Mesenteric fat pad (tissue), 1 donor: ENCODE data around the gene SMPDL3A. TPM values are rescaled to one million over a fixed set of nuclear protein-coding genes. Genes with fewer than 3 reads are reported as not detected.

Source experiments
- DNase-seq: peaks from one replicate; pipeline ENCODE4 v3.0.0-alpha.2; 2020; ENCODE audit warnings: low spot score
- total RNA-seq: library from RNA; stranded (reverse); fragmentation: NEBNext Ultra II Directional; extraction: Animal tissue kit (Norgen Biotek cat#: 25700); gene quantifications from one replicate; pipeline ENCODE4 v1.2.1, GENCODE V29; 2021
- donor health status: DM: yes; HTN: yes; CAD: no.

Gene SMPDL3A
- total RNA-seq, 1 donor from 2014 or later = 7.4 TPM

- DNase-seq = no peak
Measured at GRCh38 chr6:122853259-122853995, 64.4 kb downstream of the SMPDL3A start.

Other genes starting within 250 kb of the SMPDL3A start
- 1.00 TPM for gene PKIB, start 178.9 kb upstream of the SMPDL3A start, total RNA-seq
- not detected for gene FABP7, start 9.5 kb upstream of the SMPDL3A start, total RNA-seq
- gene CLVS2, start 207.0 kb downstream of the SMPDL3A start, total RNA-seq = not detected